T1000 (cell line): ENCODE results near the gene UGT2A2.
"Not testable (repeated sequence)": the region's sequence is repeated elsewhere in the genome, so short reads cannot be mapped to it uniquely, and the experiment has no call there.

Experiments used
- DNase-seq: peaks from one replicate; lab custom pipeline; 2025; ENCODE audit warnings: mixed read lengths; lab: John Stamatoyannopoulos, UW

UGT2A2 gene

GRCh38 chr4:69639542-69639941 lies at the start of gene UGT2A2:
Gene UGT2A2, minus strand, starts transcription at chr4:69639642. Its CDS starts 2 bp downstream, at chr4:69639640.
- DNase-seq: no peak

GRCh38 chr4:69684804-69685203 lies 45.4 kb upstream of the UGT2A2 start:
- no peak for DNase-seq

- DNase-seq: no peak
Measured at GRCh38 chr4:69668680-69669079, 29.2 kb upstream of the UGT2A2 start.

GRCh38 chr4:69664009-69664408 lies 24.6 kb upstream of the UGT2A2 start:
- not testable (repeated sequence) for DNase-seq

GRCh38 chr4:69661130-69661803 lies 21.8 kb upstream of the UGT2A2 start:
- DNase-seq: not testable (repeated sequence)

GRCh38 chr4:69658133-69658532 lies 18.7 kb upstream of the UGT2A2 start:
- DNase-seq: no peak

- no peak for DNase-seq
Measured at GRCh38 chr4:69656653-69657158, 17.3 kb upstream of the UGT2A2 start.

GRCh38 chr4:69653147-69653546 lies 13.7 kb upstream of the UGT2A2 start, which contains the start of gene UGT2A1:
Gene UGT2A1, minus strand, starts transcription at chr4:69653247. Its CDS starts 5,603 bp downstream, at chr4:69647644.
- no peak for DNase-seq

- DNase-seq: no peak
Measured at GRCh38 chr4:69650872-69651271, 11.4 kb upstream of the UGT2A2 start.

- DNase-seq: no peak
Measured at GRCh38 chr4:69649629-69650028, 10.2 kb upstream of the UGT2A2 start.

GRCh38 chr4:69649207-69649606 lies 9.8 kb upstream of the UGT2A2 start:
- DNase-seq: no peak

- DNase-seq: no peak
Measured at GRCh38 chr4:69642961-69643360, 3.5 kb upstream of the UGT2A2 start.

- DNase-seq: no peak
Measured at GRCh38 chr4:69640289-69640688, 847 bp upstream of the UGT2A2 start.

- no peak for DNase-seq
Measured at GRCh38 chr4:69617083-69617694, 22.3 kb downstream of the UGT2A2 start.

GRCh38 chr4:69610484-69610883 lies 29.0 kb downstream of the UGT2A2 start:
- no peak for DNase-seq

GRCh38 chr4:69601065-69601464 lies 38.4 kb downstream of the UGT2A2 start:
- no peak for DNase-seq

- DNase-seq: no peak
Measured at GRCh38 chr4:69600013-69600412, 39.4 kb downstream of the UGT2A2 start.

- DNase-seq: no peak
Measured at GRCh38 chr4:69594382-69594781, 45.1 kb downstream of the UGT2A2 start.

GRCh38 chr4:69591364-69591763 lies 48.1 kb downstream of the UGT2A2 start:
- DNase-seq: no peak

GRCh38 chr4:69589884-69590283 lies 49.6 kb downstream of the UGT2A2 start:
- DNase-seq: no peak

- no peak for DNase-seq
Measured at GRCh38 chr4:69584135-69584534, 55.3 kb downstream of the UGT2A2 start.

- no peak for DNase-seq
Measured at GRCh38 chr4:69583543-69583942, 55.9 kb downstream of the UGT2A2 start.

GRCh38 chr4:69577245-69577644 lies 62.2 kb downstream of the UGT2A2 start:
- no peak for DNase-seq
